Measurements from ENCODE around the gene CHST9. TPM values are rescaled to one million over a fixed set of nuclear protein-coding genes. Genes with fewer than 3 reads are reported as not detected.

Gene CHST9
- polyA plus RNA-seq, 2 of the 4 experiments (the other 2 are of a cell fraction): 0.06 TPM; not detected in 1

DNA sequence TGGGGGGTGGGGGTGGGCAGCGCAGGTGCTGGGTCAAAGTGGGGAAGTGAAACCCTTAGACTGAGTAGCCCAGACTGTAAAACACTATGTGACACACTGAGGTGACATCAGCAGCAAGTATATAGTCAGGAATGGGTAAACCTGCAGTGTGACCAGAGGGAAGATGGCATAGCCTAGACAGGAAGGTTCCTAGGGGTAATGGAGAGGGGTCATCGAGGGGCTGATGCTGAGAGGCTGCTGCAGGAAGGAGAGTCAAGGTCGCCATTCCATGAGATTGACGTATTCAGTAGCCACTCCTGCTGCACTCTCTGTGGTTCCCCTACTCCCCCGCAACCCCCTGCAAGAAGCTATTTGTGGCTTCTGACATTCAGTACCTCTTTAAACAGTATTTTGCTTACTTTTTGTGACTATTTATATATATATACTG is 111.7 kb downstream of the CHST9 start:
- no peaks in the 10 kb centered on the region for H3K9me3 ChIP-seq
- POLR2A ChIA-PET: no interaction called here
- no peak for FAIRE-seq
- no peak for DNase-seq (ENCODE audit: low read depth in 1 of 2, low spot score in 1 of 2)
- ATAC-seq: no peak
- CTCF ChIA-PET: interaction anchor here (0.6 kb wide), 1 partner anchor 654 kb away, joined by 3 read pairs; no protein-coding TSS in a partner anchor
- WGBS (ENCODE audit: missing lambda C conversion rate): 19% methylated on average over 5 of the region's 5 CpGs
- no peak overlapping the region for H3K4me3 ChIP-seq
- TF ChIP-seq MAFK (IDR thresholded peaks at IDR 0.05; ENCODE audit: partially characterized antibody) (no peak), KDM1A (IDR thresholded peaks at IDR 0.05; ENCODE audit: low read depth) (no peak), MYC (IDR thresholded peaks at IDR 0.05; ENCODE audit: borderline replicate concordance, low read length) (no peak), HOXA7 (CRISPR knock-in tag; IDR thresholded peaks at IDR 0.05) (no peak), BHLHE40 (IDR thresholded peaks at IDR 0.05; ENCODE audit: low read depth, low read length) (no peak)
- TF ChIP-seq, protein P1, sequence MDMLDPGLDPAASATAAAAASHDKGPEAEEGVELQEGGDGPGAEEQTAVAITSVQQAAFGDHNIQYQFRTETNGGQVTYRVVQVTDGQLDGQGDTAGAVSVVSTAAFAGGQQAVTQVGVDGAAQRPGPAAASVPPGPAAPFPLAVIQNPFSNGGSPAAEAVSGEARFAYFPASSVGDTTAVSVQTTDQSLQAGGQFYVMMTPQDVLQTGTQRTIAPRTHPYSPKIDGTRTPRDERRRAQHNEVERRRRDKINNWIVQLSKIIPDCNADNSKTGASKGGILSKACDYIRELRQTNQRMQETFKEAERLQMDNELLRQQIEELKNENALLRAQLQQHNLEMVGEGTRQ (IDR thresholded peaks at IDR 0.05): no peak
- H3K27ac ChIP-seq: no peak overlapping the region
- no peaks in the 10 kb centered on the region for H3K4me1 ChIP-seq
- H3K4me2 ChIP-seq: no peak overlapping the region

DNA sequence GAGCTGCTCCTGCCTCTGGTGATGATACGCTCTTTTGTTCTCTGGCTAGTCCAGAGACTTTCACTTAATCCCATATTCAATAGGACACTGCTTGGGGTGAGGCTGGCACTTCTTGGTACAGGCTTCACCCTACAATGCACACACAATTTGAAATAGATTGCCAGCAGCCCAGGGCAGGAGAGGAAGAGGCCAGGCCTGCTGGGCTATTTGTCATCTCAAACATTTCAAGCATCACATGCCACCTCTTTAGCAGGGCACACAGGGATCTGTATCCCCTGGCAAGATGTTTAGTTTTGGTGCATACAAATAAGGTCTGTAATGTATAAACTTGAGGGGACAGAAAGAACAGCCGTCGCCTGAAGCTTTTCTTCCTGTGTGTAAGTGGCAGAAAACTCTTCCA is 120.4 kb downstream of the CHST9 start:
- POLR2A ChIA-PET: no interaction called here
- TF ChIP-seq, protein P2, sequence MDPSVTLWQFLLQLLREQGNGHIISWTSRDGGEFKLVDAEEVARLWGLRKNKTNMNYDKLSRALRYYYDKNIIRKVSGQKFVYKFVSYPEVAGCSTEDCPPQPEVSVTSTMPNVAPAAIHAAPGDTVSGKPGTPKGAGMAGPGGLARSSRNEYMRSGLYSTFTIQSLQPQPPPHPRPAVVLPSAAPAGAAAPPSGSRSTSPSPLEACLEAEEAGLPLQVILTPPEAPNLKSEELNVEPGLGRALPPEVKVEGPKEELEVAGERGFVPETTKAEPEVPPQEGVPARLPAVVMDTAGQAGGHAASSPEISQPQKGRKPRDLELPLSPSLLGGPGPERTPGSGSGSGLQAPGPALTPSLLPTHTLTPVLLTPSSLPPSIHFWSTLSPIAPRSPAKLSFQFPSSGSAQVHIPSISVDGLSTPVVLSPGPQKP (IDR thresholded peaks at IDR 0.05; ENCODE audit: low read depth, low read length): no peak
- TF ChIP-seq MAZ (IDR thresholded peaks at IDR 0.05; ENCODE audit: borderline replicate concordance, low read depth, low read length) (no peak), FOSB (CRISPR knock-in tag; IDR thresholded peaks at IDR 0.05) (no peak), ZC3H11A (IDR thresholded peaks at IDR 0.05) (no peak), RAD21 (conservative IDR thresholded peaks at IDR 0.05 in 1 of 2, IDR thresholded peaks at IDR 0.05 in 1 of 2) (no peak)
- FAIRE-seq (no peak), DNase-seq (ENCODE audit: low read depth in 1 of 2, low spot score in 1 of 2) (no peak), ATAC-seq (no peak)
- Histone ChIP-seq H3K9me3 (no peaks in the 10 kb centered on the region), H3K4me2 (no peak overlapping the region), H3K27ac (no peak overlapping the region), H3K4me1 (no peaks in the 10 kb centered on the region), H3K4me3 (no peak overlapping the region)
- CTCF ChIA-PET: no interaction called here
- WGBS (ENCODE audit: missing lambda C conversion rate): 72% methylated on average over 3 of the region's 3 CpGs

DNA sequence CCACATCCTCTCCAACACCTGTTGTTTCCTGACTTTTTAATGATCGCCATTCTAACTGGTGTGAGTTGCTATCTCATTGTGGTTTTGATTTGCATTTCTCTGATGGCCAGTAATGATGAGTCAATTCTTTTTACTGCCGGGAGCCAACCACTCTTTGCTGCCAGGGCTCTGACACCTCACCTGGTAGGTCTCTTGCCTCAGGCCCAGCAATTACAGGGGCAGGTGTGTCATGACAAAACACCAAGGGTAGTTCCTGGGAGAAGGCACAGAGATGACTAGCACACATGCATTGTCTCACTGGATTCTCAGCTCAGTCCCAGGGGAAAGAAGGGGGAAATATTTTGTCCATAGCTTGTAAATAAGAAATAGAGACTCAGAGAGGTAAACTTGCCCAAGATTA is 122.3 kb downstream of the CHST9 start:
- CTCF ChIA-PET: no interaction called here
- DNase-seq (ENCODE audit: low read depth in 1 of 2, low spot score in 1 of 2): no peak

More for the DNA sequence above, 122.3 kb downstream of the CHST9 start:
- Histone ChIP-seq H3K4me1 (no peaks in the 10 kb centered on the region), H3K4me3 (no peak overlapping the region), H3K4me2 (no peak overlapping the region), H3K9me3 (no peaks in the 10 kb centered on the region), H3K27ac (no peak overlapping the region)
- FAIRE-seq (no peak), ATAC-seq (no peak)
- no peak for TF ChIP-seq FOXS1 (CRISPR knock-in tag; IDR thresholded peaks at IDR 0.05)
- TF ChIP-seq JUNB (IDR thresholded peaks at IDR 0.05): no peak
- no peak for TF ChIP-seq HEYL (CRISPR knock-in tag; IDR thresholded peaks at IDR 0.05)
- no peak for TF ChIP-seq HOXA7 (CRISPR knock-in tag; IDR thresholded peaks at IDR 0.05)
- TF ChIP-seq ESRRA (IDR thresholded peaks at IDR 0.05; ENCODE audit: borderline replicate concordance, low read length): no peak
- no peak for TF ChIP-seq TFCP2L1 (CRISPR knock-in tag; IDR thresholded peaks at IDR 0.05)
- TF ChIP-seq POLR2AphosphoS2 (conservative IDR thresholded peaks at IDR 0.05; ENCODE audit: low read length): no peak
- no peak for TF ChIP-seq PHF8 (IDR thresholded peaks at IDR 0.05; ENCODE audit: borderline replicate concordance, low read depth)
- no peak for TF ChIP-seq CHD2 (IDR thresholded peaks at IDR 0.05; ENCODE audit: low read length, partially characterized antibody)
- no peak for TF ChIP-seq KDM5A (IDR thresholded peaks at IDR 0.05)
- TF ChIP-seq, protein P3, sequence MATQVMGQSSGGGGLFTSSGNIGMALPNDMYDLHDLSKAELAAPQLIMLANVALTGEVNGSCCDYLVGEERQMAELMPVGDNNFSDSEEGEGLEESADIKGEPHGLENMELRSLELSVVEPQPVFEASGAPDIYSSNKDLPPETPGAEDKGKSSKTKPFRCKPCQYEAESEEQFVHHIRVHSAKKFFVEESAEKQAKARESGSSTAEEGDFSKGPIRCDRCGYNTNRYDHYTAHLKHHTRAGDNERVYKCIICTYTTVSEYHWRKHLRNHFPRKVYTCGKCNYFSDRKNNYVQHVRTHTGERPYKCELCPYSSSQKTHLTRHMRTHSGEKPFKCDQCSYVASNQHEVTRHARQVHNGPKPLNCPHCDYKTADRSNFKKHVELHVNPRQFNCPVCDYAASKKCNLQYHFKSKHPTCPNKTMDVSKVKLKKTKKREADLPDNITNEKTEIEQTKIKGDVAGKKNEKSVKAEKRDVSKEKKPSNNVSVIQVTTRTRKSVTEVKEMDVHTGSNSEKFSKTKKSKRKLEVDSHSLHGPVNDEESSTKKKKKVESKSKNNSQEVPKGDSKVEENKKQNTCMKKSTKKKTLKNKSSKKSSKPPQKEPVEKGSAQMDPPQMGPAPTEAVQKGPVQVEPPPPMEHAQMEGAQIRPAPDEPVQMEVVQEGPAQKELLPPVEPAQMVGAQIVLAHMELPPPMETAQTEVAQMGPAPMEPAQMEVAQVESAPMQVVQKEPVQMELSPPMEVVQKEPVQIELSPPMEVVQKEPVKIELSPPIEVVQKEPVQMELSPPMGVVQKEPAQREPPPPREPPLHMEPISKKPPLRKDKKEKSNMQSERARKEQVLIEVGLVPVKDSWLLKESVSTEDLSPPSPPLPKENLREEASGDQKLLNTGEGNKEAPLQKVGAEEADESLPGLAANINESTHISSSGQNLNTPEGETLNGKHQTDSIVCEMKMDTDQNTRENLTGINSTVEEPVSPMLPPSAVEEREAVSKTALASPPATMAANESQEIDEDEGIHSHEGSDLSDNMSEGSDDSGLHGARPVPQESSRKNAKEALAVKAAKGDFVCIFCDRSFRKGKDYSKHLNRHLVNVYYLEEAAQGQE (IDR thresholded peaks at IDR 0.05): no peak
- no peak for TF ChIP-seq RARB (CRISPR knock-in tag; IDR thresholded peaks at IDR 0.05)
- TF ChIP-seq RNF2 (IDR thresholded peaks at IDR 0.05; ENCODE audit: borderline replicate concordance, low read depth): no peak
- TF ChIP-seq MYC (IDR thresholded peaks at IDR 0.05; ENCODE audit: borderline replicate concordance, low read length): no peak
- no peak for TF ChIP-seq HOXB5 (CRISPR knock-in tag; IDR thresholded peaks at IDR 0.05)
- POLR2A ChIA-PET: no interaction called here
- WGBS (ENCODE audit: missing lambda C conversion rate): 41% methylated on average over 2 of the region's 2 CpGs

All from A549 (cell line).